SU-DHL-6 (cell line): Measurements from ENCODE around the gene ZFYVE9.

Experiments used
- H2AFZ ChIP-seq: fragments of 200-600 bp; sonication (generic); 2 replicates; pipeline ENCODE4 v1.6.1; 2014; ENCODE audit warnings: low read depth, mild to moderate bottlenecking, moderate library complexity, mixed read lengths, antibody characterized with exemption, low read length; ENCODE audit not compliant: severe bottlenecking
- H3F3A ChIP-seq: fragments of 200-600 bp; shearing (Covaris generic); 2 replicates; pipeline ENCODE4 v1.6.0; 2016; ENCODE audit warnings: antibody characterized with exemption, mild to moderate bottlenecking; ENCODE audit not compliant: insufficient read depth
- H3K27ac ChIP-seq: fragments of 200-600 bp; sonication (generic); 2 replicates; pipeline ENCODE4 v1.5.1; 2016; ENCODE audit warnings: low read depth, mild to moderate bottlenecking, low read length, moderate library complexity, mixed read lengths
- H3K27me3 ChIP-seq: fragments of 200-600 bp; sonication (generic), shearing (Covaris generic); 2 replicates; pipeline ENCODE4 v1.6.0; 2014; ENCODE audit warnings: mild to moderate bottlenecking, low read length
- H3K36me3 ChIP-seq: fragments of 200-600 bp; sonication (generic); 2 replicates; pipeline ENCODE4 v1.6.1; 2014; ENCODE audit warnings: mild to moderate bottlenecking, low read length, mixed read lengths
- H3K4me2 ChIP-seq: fragments of 300-600, 200-600 bp; shearing (Covaris generic), sonication (generic); 2 replicates; pipeline ENCODE4 v1.6.0; 2014; ENCODE audit warnings: low read length, low read depth, mild to moderate bottlenecking; ENCODE audit not compliant: poor library complexity, severe bottlenecking
- H3K4me3 ChIP-seq: fragments of 200-600 bp; sonication (generic); 2 replicates; pipeline ENCODE4 v1.5.1; 2014; ENCODE audit warnings: antibody characterized with exemption, low read length, mild to moderate bottlenecking, mixed read lengths; ENCODE audit not compliant: insufficient read depth, poor library complexity, severe bottlenecking
- H3K79me2 ChIP-seq: fragments of 200-600 bp; sonication (generic); 2 replicates; pipeline ENCODE4 v1.6.1; 2014; ENCODE audit warnings: mild to moderate bottlenecking, low read length, moderate library complexity; ENCODE audit not compliant: insufficient read depth
- H3K9ac ChIP-seq: fragments of 200-600 bp; sonication (generic); 2 replicates; pipeline ENCODE4 v1.7.0; 2014; ENCODE audit warnings: mild to moderate bottlenecking, low read length
- H3K9me2 ChIP-seq: fragments of 200-600 bp; sonication (generic); replicated peaks from 2 replicates; pipeline ENCODE4 v1.6.1; 2014; ENCODE audit warnings: low read length; ENCODE audit not compliant: insufficient read depth
- H3K9me3 ChIP-seq: fragments of 200-600 bp; sonication (generic); 2 replicates; pipeline ENCODE4 v1.6.1; 2014; ENCODE audit warnings: low read length, mixed read lengths; ENCODE audit not compliant: insufficient read depth
- H4K20me1 ChIP-seq: fragments of 200-600 bp; sonication (generic); 2 replicates; pipeline ENCODE4 v1.6.1; 2014; ENCODE audit warnings: low read depth, mild to moderate bottlenecking, antibody characterized with exemption, low read length, moderate library complexity, mixed read lengths
- CTCF ChIP-seq: fragments of 200-600 bp; sonication (generic); IDR thresholded peaks from one replicate; pipeline ENCODE4 v1.5.1; 2017; ENCODE audit warnings: antibody characterized with exemption, mild to moderate bottlenecking, low read length, moderate library complexity; ENCODE audit not compliant: insufficient read depth, poor library complexity, severe bottlenecking
- EZH2phosphoT487 ChIP-seq: fragments of 200-600 bp; sonication (generic), shearing (Covaris generic); conservative IDR thresholded peaks from 2 replicates; pipeline ENCODE4 v1.6.1; 2018; ENCODE audit warnings: mild to moderate bottlenecking, antibody characterized with exemption, low read length, moderate library complexity, mixed read lengths

ZFYVE9 gene

GRCh38 chr1:52365071-52365745, 223.3 kb downstream of the ZFYVE9 start:
- Histone ChIP-seq H3K27me3 (no peaks in the 10 kb centered on the region), H3K4me2 (peak overlapping the region; percentile 88), H3K9ac (peak overlapping the region; percentile 81), H3K79me2 (peaks cover 16% of the 10 kb centered on the region), H2AFZ (peak overlapping the region; percentile 38), H3K9me3 (no peaks in the 10 kb centered on the region), H3K4me3 (peak overlapping the region; percentile 72), H3K36me3 (no peaks in the 10 kb centered on the region), H3K9me2 (no peaks in the 10 kb centered on the region), H4K20me1 (no peaks in the 10 kb centered on the region), H3K27ac (peak overlapping the region; percentile 50), H3F3A (peaks cover 16% of the 10 kb centered on the region)
- no peak for TF ChIP-seq EZH2phosphoT487
- TF ChIP-seq CTCF: no peak

GRCh38 chr1:52365746-52366516, 224.0 kb downstream of the ZFYVE9 start, which contains the start of gene CC2D1B:
Gene CC2D1B (minus strand): TSS chr1:52366205. CDS start chr1:52364620, 1,585 bp downstream.
- peaks cover 16% of the 10 kb centered on the region for H3K79me2 ChIP-seq
- peak within 1 kb of the TSS; percentile 50 for H3K27ac ChIP-seq
- H3K4me2 ChIP-seq: peak within 1 kb of the TSS; percentile 88
- H3K9me2 ChIP-seq: no peaks in the 10 kb centered on the region
- H3K9me3 ChIP-seq: no peaks in the 10 kb centered on the region
- TF ChIP-seq EZH2phosphoT487 (no peak), CTCF (no peak)
- H3F3A ChIP-seq: peaks cover 16% of the 10 kb centered on the region
- H3K27me3 ChIP-seq: no peaks in the 10 kb centered on the region
- peak within 1 kb of the TSS; percentile 81 for H3K9ac ChIP-seq
- H3K4me3 ChIP-seq: peak within 1 kb of the TSS; percentile 72
- peaks cover under 1% of the 10 kb centered on the region; the same call in 1 of the 2 replicates for H3K36me3 ChIP-seq
- no peaks in the 10 kb centered on the region for H4K20me1 ChIP-seq
- H2AFZ ChIP-seq: peak within 1 kb of the TSS; percentile 76

- H2AFZ ChIP-seq: peak overlapping the region; percentile 76
These were observed 224.6 kb downstream of the ZFYVE9 start for GRCh38 chr1:52366517-52366827.

More at GRCh38 chr1:52366517-52366827, 224.6 kb downstream of the ZFYVE9 start:
- Histone ChIP-seq H4K20me1 (no peaks in the 10 kb centered on the region), H3K79me2 (peaks cover 16% of the 10 kb centered on the region), H3K9ac (peak overlapping the region; percentile 81), H3K4me2 (peak overlapping the region; percentile 44), H3F3A (peaks cover 16% of the 10 kb centered on the region), H3K9me2 (no peaks in the 10 kb centered on the region), H3K27me3 (no peaks in the 10 kb centered on the region), H3K4me3 (peak overlapping the region; percentile 58), H3K36me3 (peaks cover 3% of the 10 kb centered on the region; the same call in 1 of the 2 replicates), H3K9me3 (no peaks in the 10 kb centered on the region), H3K27ac (peak overlapping the region; percentile 23)
- TF ChIP-seq EZH2phosphoT487 (no peak), CTCF (no peak)
